Stimulated activated naive CD8-positive, alpha-beta T cell treated with anti-CD3 and anti-CD28 coated beads, Interleukin-15, Interleukin-2, amounts not matched to agents 100 ng/mL and 50 ng/mL, for 24 hours (primary cell): Measurements from ENCODE around the gene GPR62.

Experiments used
- H3K27ac Mint-ChIP-seq: one replicate; pipeline ENCODE4 v1.8.0; 2021; ENCODE audit warnings: mild to moderate bottlenecking, mixed read lengths
- H3K27me3 Mint-ChIP-seq: one replicate; pipeline ENCODE4 v1.8.0; 2021; ENCODE audit warnings: mixed read lengths
- H3K36me3 Mint-ChIP-seq: one replicate; pipeline ENCODE4 v1.8.0; 2021; ENCODE audit warnings: low read depth, mixed read lengths
- H3K4me1 Mint-ChIP-seq: one replicate; pipeline ENCODE4 v1.8.0; 2021; ENCODE audit warnings: low read depth, mixed read lengths
- H3K4me3 Mint-ChIP-seq: one replicate; pipeline ENCODE4 v1.8.0; 2021; ENCODE audit warnings: mild to moderate bottlenecking, mixed read lengths
- H3K9me3 Mint-ChIP-seq: one replicate; pipeline ENCODE4 v1.8.0; 2021; ENCODE audit warnings: mixed read lengths

The GPR62 gene

DNA sequence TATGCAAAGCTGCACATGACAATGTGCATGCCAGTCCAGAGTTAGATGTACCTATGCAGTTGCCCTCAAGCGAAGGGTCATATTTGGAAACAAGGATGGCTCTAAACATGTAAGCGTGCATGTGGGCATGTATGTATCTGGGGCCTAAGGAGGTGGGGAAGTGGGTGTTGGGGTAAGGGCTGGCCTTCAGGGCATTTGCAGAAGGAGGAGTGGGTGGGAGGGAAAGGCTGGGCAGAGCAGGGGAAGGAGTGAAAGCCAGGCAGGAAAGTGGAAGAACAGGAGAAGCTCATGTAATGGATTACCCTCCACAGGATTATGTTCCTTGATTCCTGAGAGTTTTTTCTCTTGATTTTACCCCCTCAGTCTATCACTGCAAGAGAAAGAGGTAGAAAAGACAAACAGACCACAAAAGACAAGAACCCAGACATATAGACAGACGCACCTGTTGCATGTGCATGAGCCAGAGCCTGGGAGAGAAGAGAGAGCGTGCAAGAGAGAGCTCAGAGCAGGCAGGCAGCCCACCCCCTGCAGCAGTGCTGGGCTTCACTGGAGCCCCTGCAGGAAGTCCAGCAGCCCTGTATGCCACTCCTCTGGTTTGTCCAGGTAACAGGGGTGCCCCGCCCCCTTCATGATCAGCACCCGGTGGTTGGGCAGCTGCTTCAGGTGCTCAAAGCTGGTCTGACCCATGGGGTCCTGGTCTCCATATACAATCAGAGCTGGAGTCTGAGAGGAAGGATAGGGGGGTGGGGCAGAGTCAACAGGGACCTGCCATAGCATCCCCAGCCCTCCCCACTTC, 13.9 kb downstream of the GPR62 start:
- peaks cover 21% of the 10 kb centered on the region for H3K4me1 Mint-ChIP-seq
- H3K9me3 Mint-ChIP-seq: no peaks in the 10 kb centered on the region
- no peaks in the 10 kb centered on the region for H3K27me3 Mint-ChIP-seq
- no peak overlapping the region for H3K27ac Mint-ChIP-seq
- no peaks in the 10 kb centered on the region for H3K36me3 Mint-ChIP-seq
- H3K4me3 Mint-ChIP-seq: no peak overlapping the region

DNA sequence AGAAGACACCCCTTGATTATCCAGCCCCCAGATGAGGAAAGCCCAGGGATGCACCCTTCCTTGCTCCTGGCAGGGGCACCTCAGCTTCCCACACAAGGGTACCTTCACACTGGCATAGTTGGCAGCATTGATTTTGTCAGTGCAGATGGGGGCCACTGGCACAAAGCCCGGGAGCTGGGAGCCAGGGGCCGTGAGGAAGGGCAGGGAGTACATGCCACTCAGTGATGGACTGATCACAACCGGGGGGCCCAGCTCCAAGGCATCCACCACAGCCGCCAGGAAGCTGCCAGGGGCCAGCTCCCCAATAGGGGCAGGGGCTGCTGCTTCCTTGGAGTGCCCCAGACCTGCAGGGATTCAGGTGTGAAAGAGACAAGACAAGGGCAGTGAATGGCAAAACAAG, 14.7 kb downstream of the GPR62 start:
- no peak overlapping the region for H3K27ac Mint-ChIP-seq
- H3K4me3 Mint-ChIP-seq: no peak overlapping the region
- H3K4me1 Mint-ChIP-seq: peaks cover 28% of the 10 kb centered on the region
- no peaks in the 10 kb centered on the region for H3K27me3 Mint-ChIP-seq
- H3K9me3 Mint-ChIP-seq: no peaks in the 10 kb centered on the region
- no peaks in the 10 kb centered on the region for H3K36me3 Mint-ChIP-seq

DNA sequence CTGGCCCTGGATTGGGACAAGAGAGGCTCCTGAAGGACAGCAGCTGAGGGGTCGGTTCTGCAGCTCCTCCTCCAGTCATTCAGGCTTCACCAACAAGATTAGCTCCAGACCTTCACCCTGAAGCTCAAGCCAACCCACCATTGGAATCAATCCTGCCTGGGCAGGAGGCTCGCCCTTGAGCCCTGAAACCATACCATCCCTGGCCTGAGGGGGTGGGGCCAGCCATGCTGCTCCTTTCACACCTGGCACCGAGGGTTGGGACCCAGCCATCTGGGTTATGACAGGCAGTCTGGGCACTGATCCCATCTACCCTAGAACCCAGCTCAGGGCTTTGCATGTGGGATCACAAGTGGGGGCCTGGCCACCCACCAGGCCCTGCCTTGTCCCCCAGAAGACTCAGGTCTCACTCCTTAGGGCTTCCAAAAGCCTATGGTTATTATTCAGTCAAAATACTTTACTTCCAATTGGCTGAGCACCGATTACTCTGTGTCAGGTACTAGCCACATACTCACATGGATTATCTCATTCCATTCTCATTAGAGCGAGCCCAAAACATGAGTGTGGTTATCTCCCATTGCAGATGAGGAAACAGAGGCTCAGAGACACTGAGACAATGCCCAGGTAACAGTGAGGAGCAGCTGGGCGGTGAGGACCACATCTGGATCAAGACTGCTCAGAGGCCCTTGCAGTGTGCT, 15.6 kb downstream of the GPR62 start:
- Mint-ChIP-seq H3K4me1 (peaks cover 35% of the 10 kb centered on the region), H3K4me3 (no peak overlapping the region), H3K27ac (no peak overlapping the region), H3K36me3 (no peaks in the 10 kb centered on the region), H3K27me3 (no peaks in the 10 kb centered on the region), H3K9me3 (no peaks in the 10 kb centered on the region)

DNA sequence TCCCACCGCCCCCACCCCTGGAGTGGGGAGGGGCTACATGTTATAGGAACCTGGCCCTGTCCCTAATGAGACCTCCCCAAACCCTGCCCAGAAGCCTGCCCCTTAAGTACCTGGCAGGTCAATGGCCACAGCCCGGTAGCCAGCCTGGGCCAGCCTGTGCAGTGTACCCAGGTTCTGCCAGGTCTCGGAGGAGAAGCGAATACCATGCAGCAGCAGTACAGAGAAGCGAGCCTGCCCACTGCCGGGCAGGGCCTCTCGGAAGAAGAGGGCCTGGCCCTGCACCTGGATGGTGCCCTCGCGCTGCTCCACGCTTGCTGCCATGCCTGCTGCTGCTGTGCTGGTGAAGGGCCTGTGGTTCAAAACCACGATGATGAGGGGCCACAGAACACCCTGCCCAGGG, 16.2 kb downstream of the GPR62 start:
- Mint-ChIP-seq H3K4me1 (peaks cover 41% of the 10 kb centered on the region), H3K27me3 (no peaks in the 10 kb centered on the region), H3K27ac (no peak overlapping the region), H3K4me3 (no peak overlapping the region), H3K36me3 (no peaks in the 10 kb centered on the region), H3K9me3 (no peaks in the 10 kb centered on the region)

DNA sequence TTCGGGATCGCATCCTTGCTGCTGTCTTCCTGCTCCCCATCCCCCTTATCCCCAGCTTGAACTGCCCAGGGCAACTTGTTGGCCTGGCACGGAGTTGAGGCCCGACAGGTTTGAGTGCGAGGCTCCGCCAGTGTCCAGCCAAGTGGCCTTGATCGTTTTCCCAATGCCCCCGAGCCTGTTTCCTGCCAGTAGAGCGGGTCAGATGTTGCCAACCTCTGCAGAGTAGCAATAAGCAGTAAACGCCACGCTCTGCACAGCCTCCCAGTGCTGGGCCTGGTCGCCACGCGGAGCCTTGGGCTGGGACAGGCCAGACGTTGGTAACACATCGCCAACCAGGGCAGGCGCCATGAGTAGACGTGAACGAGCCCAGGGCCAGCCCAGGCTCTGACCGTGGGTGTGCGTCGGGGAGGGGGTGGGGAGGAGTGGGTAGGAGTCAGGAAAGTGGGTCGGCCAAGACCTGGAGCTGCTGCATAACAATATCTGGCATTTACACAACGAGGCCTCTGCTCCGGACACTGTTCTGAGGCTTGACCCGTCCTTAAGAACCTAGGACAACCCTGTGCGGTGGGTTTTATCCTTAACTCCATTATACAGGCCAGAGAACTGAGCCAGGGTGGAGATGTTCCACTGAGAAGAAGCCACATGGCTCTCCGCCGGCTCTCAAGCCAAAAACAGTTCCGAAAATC, 19.2 kb downstream of the GPR62 start:
- Mint-ChIP-seq H3K4me3 (peak overlapping the region; percentile 98), H3K4me1 (peaks cover 45% of the 10 kb centered on the region), H3K27me3 (no peaks in the 10 kb centered on the region), H3K27ac (peak overlapping the region; percentile 95), H3K36me3 (no peaks in the 10 kb centered on the region), H3K9me3 (no peaks in the 10 kb centered on the region)

DNA sequence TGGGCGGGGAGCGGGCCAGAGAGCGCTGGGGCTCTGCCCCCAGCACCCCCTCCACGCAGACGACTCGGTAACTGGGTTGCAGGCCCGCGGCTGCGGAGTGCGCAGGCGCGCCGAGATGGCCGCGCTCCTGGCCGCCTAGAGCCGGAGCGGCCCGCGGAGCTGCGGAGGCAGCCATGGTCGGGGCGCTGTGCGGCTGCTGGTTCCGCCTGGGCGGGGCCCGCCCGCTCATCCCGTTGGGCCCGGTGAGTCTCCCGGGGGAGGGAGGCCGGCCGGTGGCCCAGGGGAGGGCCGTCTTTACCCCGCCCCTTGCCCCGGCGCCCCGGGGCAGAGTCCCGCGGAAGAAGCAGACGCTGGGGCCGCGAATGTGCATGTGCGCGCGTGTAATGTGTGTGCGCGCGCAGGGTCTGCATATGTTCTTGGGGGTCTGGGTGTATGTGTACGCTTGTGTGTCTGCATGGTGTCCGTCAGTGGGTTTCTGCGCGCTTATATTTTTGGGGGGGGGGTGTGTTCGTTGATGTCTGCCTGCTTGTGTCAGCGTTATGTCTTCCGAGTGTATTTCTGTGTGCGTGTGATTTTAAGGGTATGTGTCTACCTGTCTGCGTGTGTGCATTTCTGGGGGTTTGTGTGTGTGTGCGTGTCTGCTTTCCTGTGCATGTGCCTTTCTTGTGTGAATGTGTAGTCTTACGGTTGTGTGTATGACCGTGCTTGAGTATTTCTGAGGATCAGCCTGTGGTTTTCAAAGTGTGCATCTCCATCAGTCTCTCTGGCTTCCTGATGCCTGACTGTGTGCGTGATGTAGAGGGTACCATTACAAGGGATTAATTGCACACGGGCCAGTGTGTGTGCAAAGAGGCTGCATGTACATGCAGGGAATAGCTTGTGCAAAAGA, 20.0 kb downstream of the GPR62 start, which contains the start of gene ABHD14A:
Gene ABHD14A, plus strand, starts transcription at position 102 of the 889 bp plus-strand sequence. Its CDS starts 72 bp downstream, at position 174.
- Mint-ChIP-seq H3K36me3 (no peaks in the 10 kb centered on the region), H3K4me1 (peaks cover 45% of the 10 kb centered on the region), H3K4me3 (peak within 1 kb of the TSS; percentile 98), H3K27ac (peak within 1 kb of the TSS; percentile 98), H3K9me3 (no peaks in the 10 kb centered on the region), H3K27me3 (no peaks in the 10 kb centered on the region)

DNA sequence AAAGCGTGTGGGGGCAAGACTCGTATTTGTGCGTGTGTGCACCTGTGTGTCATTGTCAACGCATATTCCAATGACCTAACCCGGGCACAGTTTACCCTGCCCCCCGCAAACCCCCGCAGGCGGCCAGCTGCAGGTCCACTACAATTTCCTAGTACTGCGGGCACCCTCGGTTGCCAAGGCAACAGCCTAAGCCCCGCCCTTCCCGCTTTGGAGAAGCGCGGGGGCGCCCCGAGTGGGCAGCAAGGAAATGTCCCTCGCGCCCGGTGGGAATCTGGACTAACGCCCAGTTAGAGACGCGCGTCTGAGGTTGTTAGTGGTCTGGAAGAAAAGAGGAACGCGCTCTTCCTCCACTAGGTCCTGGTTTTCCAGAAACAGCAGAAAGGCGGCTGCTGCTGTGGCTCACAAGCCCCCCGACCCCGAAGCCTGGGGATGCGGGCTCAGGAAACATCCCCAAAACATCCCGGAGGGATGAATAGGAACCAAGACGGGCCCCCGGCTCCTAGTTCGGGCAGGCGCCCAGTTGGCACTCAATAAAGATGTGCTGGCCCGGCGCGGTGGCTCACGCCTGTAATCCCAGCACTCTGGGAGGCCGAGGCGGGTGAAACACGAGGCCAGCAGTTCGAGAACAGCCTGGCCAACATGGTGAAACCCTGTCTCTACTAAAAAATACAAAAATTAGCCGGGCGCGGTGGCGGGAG, 20.8 kb downstream of the GPR62 start:
- Mint-ChIP-seq H3K4me1 (peaks cover 45% of the 10 kb centered on the region), H3K9me3 (no peaks in the 10 kb centered on the region), H3K27ac (peak overlapping the region; percentile 98), H3K27me3 (no peaks in the 10 kb centered on the region), H3K4me3 (peak overlapping the region; percentile 98), H3K36me3 (peaks cover 3% of the 10 kb centered on the region)

GRCh38 chr3:51977446-51978142, 22.4 kb downstream of the GPR62 start:
- no peak overlapping the region for H3K4me3 Mint-ChIP-seq
- H3K36me3 Mint-ChIP-seq: peaks cover 6% of the 10 kb centered on the region
- H3K27ac Mint-ChIP-seq: peak overlapping the region; percentile 49
- peaks cover 52% of the 10 kb centered on the region for H3K4me1 Mint-ChIP-seq
- no peaks in the 10 kb centered on the region for H3K27me3 Mint-ChIP-seq
- no peaks in the 10 kb centered on the region for H3K9me3 Mint-ChIP-seq

DNA sequence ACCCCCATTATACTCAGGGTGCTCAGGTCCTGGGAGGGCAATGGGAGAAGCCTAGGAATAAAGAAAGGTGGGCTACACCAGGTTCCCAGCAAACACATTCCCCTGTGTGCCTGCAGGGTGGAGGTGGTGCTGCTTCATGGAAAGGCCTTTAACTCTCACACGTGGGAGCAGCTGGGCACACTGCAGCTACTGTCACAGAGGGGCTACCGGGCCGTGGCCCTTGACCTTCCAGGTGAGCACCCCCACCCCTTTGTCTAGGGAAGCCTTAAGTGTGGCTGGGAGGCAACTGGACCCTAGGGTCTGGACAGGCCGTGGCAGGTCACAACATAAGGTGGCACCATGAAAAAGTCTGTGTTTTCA, 22.9 kb downstream of the GPR62 start:
- H3K4me3 Mint-ChIP-seq: no peak overlapping the region
- no peak overlapping the region for H3K27ac Mint-ChIP-seq
- H3K36me3 Mint-ChIP-seq: peaks cover 6% of the 10 kb centered on the region
- no peaks in the 10 kb centered on the region for H3K27me3 Mint-ChIP-seq
- peaks cover 54% of the 10 kb centered on the region for H3K4me1 Mint-ChIP-seq
- H3K9me3 Mint-ChIP-seq: no peaks in the 10 kb centered on the region

DNA sequence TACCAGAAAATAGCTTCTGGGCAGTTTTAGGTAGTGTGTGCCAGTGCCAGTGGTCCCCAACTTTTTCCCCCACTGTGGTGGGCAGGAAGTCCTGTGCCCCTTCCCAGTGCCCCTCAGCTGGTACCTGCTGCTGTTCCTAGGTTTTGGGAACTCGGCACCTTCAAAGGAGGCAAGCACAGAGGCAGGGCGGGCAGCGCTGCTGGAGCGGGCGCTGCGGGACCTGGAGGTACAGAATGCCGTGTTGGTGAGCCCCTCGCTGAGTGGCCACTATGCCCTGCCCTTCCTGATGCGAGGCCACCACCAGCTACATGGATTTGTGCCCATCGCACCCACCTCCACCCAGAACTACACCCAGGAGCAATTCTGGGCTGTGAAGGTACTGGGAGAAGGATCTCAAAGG, 25.1 kb downstream of the GPR62 start:
- no peaks in the 10 kb centered on the region for H3K27me3 Mint-ChIP-seq
- H3K9me3 Mint-ChIP-seq: no peaks in the 10 kb centered on the region
- H3K4me1 Mint-ChIP-seq: peaks cover 56% of the 10 kb centered on the region
- peaks cover 6% of the 10 kb centered on the region for H3K36me3 Mint-ChIP-seq
- no peak overlapping the region for H3K27ac Mint-ChIP-seq
- no peak overlapping the region for H3K4me3 Mint-ChIP-seq

- Mint-ChIP-seq H3K36me3 (peaks cover 6% of the 10 kb centered on the region), H3K27ac (peak overlapping the region; percentile 94), H3K4me3 (peak overlapping the region; percentile 92), H3K4me1 (peaks cover 35% of the 10 kb centered on the region), H3K9me3 (no peaks in the 10 kb centered on the region), H3K27me3 (no peaks in the 10 kb centered on the region)
These were observed 27.2 kb downstream of the GPR62 start for GRCh38 chr3:51982352-51982837.

- Mint-ChIP-seq H3K4me3 (peak within 1 kb of the TSS; percentile 92), H3K27me3 (no peaks in the 10 kb centered on the region), H3K27ac (peak within 1 kb of the TSS; percentile 94), H3K4me1 (peaks cover 34% of the 10 kb centered on the region), H3K9me3 (no peaks in the 10 kb centered on the region), H3K36me3 (peaks cover 6% of the 10 kb centered on the region)
These were observed 27.8 kb downstream of the GPR62 start, which contains the start of gene ACY1 for GRCh38 chr3:51982838-51983577. TSS of gene ACY1 (plus strand) at chr3:51983535. CDS start at chr3:51984065, 530 bp downstream.
